H1 (cell line): ENCODE measurements around the gene ADK. TPM values are rescaled to one million over a fixed set of nuclear protein-coding genes. Genes with fewer than 3 reads are reported as not detected.

Experiments used
- ATF3 ChIP-seq: IDR thresholded peaks from 2 replicates; pipeline ENCODE4 v1.6.1; 2011; ENCODE audit warnings: low read depth, mild to moderate bottlenecking, low read length; ENCODE audit not compliant: insufficient read depth
- CBX5 ChIP-seq: fragments of 300-800, 300-1000 bp; sonication (generic); IDR thresholded peaks from 2 replicates; pipeline ENCODE4 v1.7.1; 2016; ENCODE audit warnings: antibody characterized with exemption, low read length, low read depth
- FOSL1 ChIP-seq: IDR thresholded peaks from 2 replicates; pipeline ENCODE4 v1.6.1; 2011; ENCODE audit warnings: mild to moderate bottlenecking, low read depth, low read length, moderate library complexity; ENCODE audit not compliant: insufficient read depth
- POLR2AphosphoS5 ChIP-seq: IDR thresholded peaks from 2 replicates; pipeline ENCODE4 v1.6.1; 2011; ENCODE audit warnings: low read depth, low read length
- polyA plus RNA-seq, 7 experiments: library from polyadenylated mRNA; depleted of rRNA in 3 of 7; stranded (reverse) in 5 of 7; unstranded in 2 of 7; fragments of >200 nt in 5 of 7; fragments of 200-250 nt in 2 of 7; gene quantifications; 1 replicate in 5 of 7; 2 replicates in 1 of 7; 4 replicates in 1 of 7; pipeline versions ENCODE4 v1.2.1 to v1.2.3, GENCODE V29; 2011 to 2013; ENCODE audit warnings: missing spikeins in 2 of 7, mixed read lengths in 2 of 7
- total RNA-seq: library from RNA; stranded (reverse); fragmentation: NEBNext Ultra II Directional; extraction: Animal tissue kit (Norgen Biotek cat#: 25700); gene quantifications from 2 replicates; pipeline ENCODE4 v1.2.1, GENCODE V29; 2021

ADK gene
- total and polyA plus RNA-seq, 2 of the 8 experiments (the other 6 are each of a cell fraction or from before 2014, with no cell fraction given), result 12.3 to 42.4 TPM

GRCh38 chr10:74365109-74365508 lies 214.1 kb downstream of the ADK start (continued):
- TF ChIP-seq ATF3, result no peak
- no peak for TF ChIP-seq POLR2AphosphoS5
- no peak for TF ChIP-seq CBX5
- no peak for TF ChIP-seq FOSL1
- TF ChIP-seq, all 59 proteins: peak for 0
